HCT116 (cell line): Measurements from ENCODE around the gene CDK5RAP2. TPM values are rescaled to one million over a fixed set of nuclear protein-coding genes. Genes with fewer than 3 reads are reported as not detected.

Source experiments
- ATAC-seq: fragments of 200-7000 bp; cut with Tn5 transposase; 2 replicates; pipeline ENCODE4 v1.9.1; 2020; ENCODE audit warnings: mild to moderate bottlenecking, moderate library complexity
- BruUV-seq: library from RNA; stranded (reverse); fragments of 400-500 nt; replicated peaks from 2 replicates; lab custom pipeline; 2021; lab: Mats Ljungman, UMichigan
- CTCF ChIA-PET: fragments of 300-600 bp; sonication (Branson Sonifier 250); formaldehyde crosslinking; loops from one replicate; lab custom pipeline; 2021; ENCODE audit warnings: antibody characterized with exemption; lab: Charles Lee
- POLR2A ChIA-PET: fragments of 300-600, 350-600 bp; sonication (Branson Sonifier 250); formaldehyde crosslinking; loops from one replicate; lab custom pipeline; 2021; ENCODE audit warnings: antibody characterized with exemption; lab: Charles Lee
- RAD21 ChIA-PET, 2 experiments: fragments of 300-600 bp; sonication (Branson Sonifier 250); formaldehyde crosslinking; loops; one replicate each; lab custom pipeline; 2023; ENCODE audit warnings: low total read pairs in 2 of 2; ENCODE audit not compliant: uncharacterized antibody in 2 of 2, unreplicated experiment in 2 of 2, low non-redundant PET in 1 of 2; lab: Charles Lee
- DNase-seq: peaks from one replicate; pipeline ENCODE4 v3.0.0-alpha.2; 2010; ENCODE audit warnings: low read depth, low spot score
- H2AFZ ChIP-seq: fragments of 200-600 bp; shearing (Covaris generic), sonication (generic); 2 replicates; pipeline ENCODE4 v1.6.1; 2017; ENCODE audit warnings: low read depth, mixed run types, mixed read lengths, antibody characterized with exemption, low read length; ENCODE audit not compliant: poor library complexity, severe bottlenecking
- H3K27ac ChIP-seq: 2 replicates; pipeline ENCODE4 v1.5.1; 2012; ENCODE audit warnings: low read depth, low read length
- H3K27me3 ChIP-seq: fragments of 200-600 bp; sonication (generic); 2 replicates; pipeline ENCODE4 v1.6.1; 2016; ENCODE audit warnings: mixed run types, low read length, mixed read lengths; ENCODE audit not compliant: insufficient read depth
- H3K36me3 ChIP-seq, 2 experiments: fragments of 200-500 bp in 1 of 2; fragments of 200-600 bp in 1 of 2; sonication (Bioruptor generic) in 1 of 2; sonication (generic) in 1 of 2; 2 replicates each; pipeline versions ENCODE4 v1.5.1 to v1.6.1; 2014 to 2016; ENCODE audit warnings: low read length in 2 of 2, inconsistent platforms in 1 of 2, mixed read lengths in 1 of 2, mixed run types in 1 of 2; ENCODE audit not compliant: insufficient read depth in 2 of 2, control insufficient read depth in 1 of 2
- H3K4me1 ChIP-seq, 2 experiments: fragments of 200-600 bp in 1 of 2; sonication (generic) in 1 of 2; 2 replicates each; pipeline versions ENCODE4 v1.5.1 to v1.6.1; 2012 to 2017; ENCODE audit warnings: low read length in 2 of 2, inconsistent platforms in 1 of 2, mild to moderate bottlenecking in 1 of 2, mixed read lengths in 1 of 2, mixed run types in 1 of 2, moderate library complexity in 1 of 2; ENCODE audit not compliant: insufficient read depth in 2 of 2, control insufficient read depth in 1 of 2
- H3K4me2 ChIP-seq: fragments of 200-600 bp; sonication (generic); 2 replicates; pipeline ENCODE4 v1.6.1; 2017; ENCODE audit warnings: mixed run types, low read length, mixed read lengths
- H3K4me3 ChIP-seq, 2 experiments: fragments of 200-600 bp in 1 of 2; sonication (generic) in 1 of 2; replicated peaks in 1 of 2; 2 replicates each; pipeline ENCODE4 v1.5.1; 2011 to 2016; ENCODE audit warnings: low read length in 2 of 2, control low read depth in 1 of 2, low read depth in 1 of 2, mild to moderate bottlenecking in 1 of 2, mixed read lengths in 1 of 2, mixed run types in 1 of 2
- H3K79me2 ChIP-seq: fragments of 200-600 bp; sonication (generic); 2 replicates; pipeline ENCODE4 v1.6.1; 2017; ENCODE audit warnings: mild to moderate bottlenecking, mixed run types, low read length, moderate library complexity, mixed read lengths; ENCODE audit not compliant: insufficient read depth
- H3K9ac ChIP-seq: fragments of 200-600 bp; sonication (generic); 2 replicates; pipeline ENCODE4 v1.6.1; 2016; ENCODE audit warnings: low read length, mixed read lengths
- H3K9me2 ChIP-seq: fragments of 200-600 bp; sonication (generic), shearing (Covaris generic); 2 replicates; pipeline ENCODE4 v1.6.1; 2017; ENCODE audit warnings: mixed run types, mild to moderate bottlenecking, moderate library complexity; ENCODE audit not compliant: insufficient read depth
- H3K9me3 ChIP-seq, 2 experiments: fragments of 200-500 bp in 1 of 2; fragments of 200-600 bp in 1 of 2; sonication (Bioruptor generic) in 1 of 2; sonication (generic) in 1 of 2; 2 replicates each; pipeline ENCODE4 v1.6.1; 2014 to 2017; ENCODE audit warnings: low read length in 2 of 2, mixed read lengths in 2 of 2, inconsistent platforms in 1 of 2, low read depth in 1 of 2, mild to moderate bottlenecking in 1 of 2, mixed run types in 1 of 2, moderate library complexity in 1 of 2; ENCODE audit not compliant: control insufficient read depth in 1 of 2, insufficient read depth in 1 of 2
- H4K20me1 ChIP-seq: fragments of 200-600 bp; sonication (generic), shearing (Covaris generic); 2 replicates; pipeline ENCODE4 v1.6.1; 2017; ENCODE audit warnings: mixed run types, mild to moderate bottlenecking, moderate library complexity; ENCODE audit not compliant: insufficient read depth
- CBX3 ChIP-seq: IDR thresholded peaks from 2 replicates; pipeline ENCODE4 v1.6.1; 2012; ENCODE audit warnings: low read depth
- CTCF ChIP-seq, 3 experiments: fragments of 200-600 bp in 1 of 3; sonication (generic) in 1 of 3; IDR thresholded peaks in 2 of 3; conservative IDR thresholded peaks in 1 of 3; 2 replicates each; pipeline ENCODE4 v1.5.1; 2012 to 2017; ENCODE audit warnings: low read depth in 2 of 3, low read length in 2 of 3, antibody characterized with exemption in 1 of 3, borderline replicate concordance in 1 of 3, control low read depth in 1 of 3, mild to moderate bottlenecking in 1 of 3, mixed read lengths in 1 of 3, mixed run types in 1 of 3, moderate library complexity in 1 of 3; ENCODE audit not compliant: insufficient read depth in 1 of 3
- EGR1 ChIP-seq: IDR thresholded peaks from 2 replicates; pipeline ENCODE4 v1.6.1; 2012; ENCODE audit warnings: low read depth
- ELF1 ChIP-seq: IDR thresholded peaks from 2 replicates; pipeline ENCODE4 v1.6.1; 2012; ENCODE audit warnings: low read depth, borderline replicate concordance
- EZH2 ChIP-seq: fragments of 200-600 bp; sonication (generic); IDR thresholded peaks from 2 replicates; pipeline ENCODE4 v1.6.1; 2017; ENCODE audit warnings: antibody characterized with exemption, mixed run types
- EZH2phosphoT487 ChIP-seq: fragments of 200-600 bp; IDR thresholded peaks from 2 replicates; pipeline ENCODE4 v1.6.1; 2018; ENCODE audit warnings: antibody characterized with exemption, borderline replicate concordance
- JUND ChIP-seq: IDR thresholded peaks from 2 replicates; pipeline ENCODE4 v1.6.1; 2012
- MAX ChIP-seq: IDR thresholded peaks from 2 replicates; pipeline ENCODE4 v1.6.1; 2012
- POLR2A ChIP-seq: IDR thresholded peaks from 2 replicates; pipeline ENCODE4 v1.7.0; 2011; ENCODE audit warnings: borderline replicate concordance; ENCODE audit not compliant: insufficient read depth, insufficient read length; ENCODE audit errors: extremely low read depth
- RAD21 ChIP-seq: IDR thresholded peaks from 2 replicates; pipeline ENCODE4 v1.6.1; 2012; ENCODE audit warnings: low read depth, mild to moderate bottlenecking
- REST ChIP-seq: IDR thresholded peaks from 2 replicates; pipeline ENCODE4 v1.6.1; 2012; ENCODE audit warnings: low read depth
- SIN3A ChIP-seq: IDR thresholded peaks from 2 replicates; pipeline ENCODE4 v1.6.1; 2012; ENCODE audit warnings: low read depth
- SP1 ChIP-seq: IDR thresholded peaks from 2 replicates; pipeline ENCODE4 v1.6.1; 2012; ENCODE audit warnings: low read depth
- SRF ChIP-seq: IDR thresholded peaks from 2 replicates; pipeline ENCODE4 v1.6.1; 2012; ENCODE audit warnings: low read depth
- TCF7L2 ChIP-seq: IDR thresholded peaks from 2 replicates; pipeline ENCODE4 v1.7.0; 2011; ENCODE audit warnings: borderline replicate concordance, inconsistent platforms; ENCODE audit not compliant: insufficient read depth, insufficient read length; ENCODE audit errors: extremely low read depth
- YY1 ChIP-seq: IDR thresholded peaks from 2 replicates; pipeline ENCODE4 v1.6.1; 2011; ENCODE audit warnings: low read length, low read depth, moderate library complexity, mild to moderate bottlenecking; ENCODE audit not compliant: insufficient replicate concordance; ENCODE audit errors: extremely low read depth
- ZFX ChIP-seq: fragments of 450-650 bp; IDR thresholded peaks from 2 replicates; pipeline ENCODE4 v1.6.1; 2017
- ZNF274 ChIP-seq: fragments of 200-500 bp; sonication (Bioruptor generic); IDR thresholded peaks from 2 replicates; pipeline ENCODE4 v1.6.1; 2014; ENCODE audit warnings: mild to moderate bottlenecking, low read depth, low read length, inconsistent platforms
- intact Hi-C: fragments of 100-400 bp; cut with micrococcal nuclease; formaldehyde crosslinking; loops from 2 replicates; pipeline ENCODE4 v1.10.0; 2022
- total RNA-seq: library from RNA; stranded (reverse); gene quantifications from one replicate; pipeline ENCODE4 v1.2.1, GENCODE V29; 2021; ENCODE audit not compliant: unreplicated experiment

Gene CDK5RAP2
- total RNA-seq, 1 experiment from 2014 or later = 56.2 TPM

- POLR2A ChIA-PET = no interaction called here
- intact Hi-C loops = no loop called here
- Histone ChIP-seq H3K4me1 (no peaks in the 10 kb centered on the region), H3K27me3 (no peaks in the 10 kb centered on the region), H3K9ac (no peak overlapping the region), H3K4me3 (no peak overlapping the region), H4K20me1 (no peaks in the 10 kb centered on the region), H3K36me3 (peaks cover 24% of the 10 kb centered on the region in 2 experiments; a peak in 3 of 4 replicates), H3K4me2 (no peak overlapping the region), H3K9me2 (no peaks in the 10 kb centered on the region), H2AFZ (no peak overlapping the region), H3K79me2 (no peaks in the 10 kb centered on the region), H3K27ac (no peak overlapping the region), H3K9me3 (no peaks in the 10 kb centered on the region)
- TF ChIP-seq REST (no peak), MAX (no peak), JUND (no peak), SIN3A (no peak), ELF1 (no peak), EGR1 (no peak), CBX3 (no peak), SRF (no peak), SP1 (no peak), EZH2phosphoT487 (no peak), TCF7L2 (no peak), CTCF (IDR thresholded peaks at IDR 0.05 in 2 of 3, conservative IDR thresholded peaks at IDR 0.05 in 1 of 3; ENCODE audit: borderline replicate concordance in 1 of 3, insufficient read depth in 1 of 3, low read depth in 2 of 3, low read length in 2 of 3) (no peak), ZFX (no peak), RAD21 (no peak), POLR2A (no peak), ZNF274 (no peak), EZH2 (no peak), YY1 (no peak)
- DNase-seq (no peak), ATAC-seq (no peak)
- CTCF ChIA-PET = no interaction called here
- RAD21 ChIA-PET = no interaction called here
- no TSS peak for BruUV-seq
Measured at GRCh38 chr9:120396931-120397330, 183.0 kb downstream of the CDK5RAP2 start.
